ENCODE results near the gene SPSB1. TPM values are rescaled to one million over a fixed set of nuclear protein-coding genes. Genes with fewer than 3 reads are reported as not detected.

SPSB1 gene
- total RNA-seq, 8 experiments from 2014 or later, result 1.3 to 30.4 (median 3.9) TPM

DNA sequence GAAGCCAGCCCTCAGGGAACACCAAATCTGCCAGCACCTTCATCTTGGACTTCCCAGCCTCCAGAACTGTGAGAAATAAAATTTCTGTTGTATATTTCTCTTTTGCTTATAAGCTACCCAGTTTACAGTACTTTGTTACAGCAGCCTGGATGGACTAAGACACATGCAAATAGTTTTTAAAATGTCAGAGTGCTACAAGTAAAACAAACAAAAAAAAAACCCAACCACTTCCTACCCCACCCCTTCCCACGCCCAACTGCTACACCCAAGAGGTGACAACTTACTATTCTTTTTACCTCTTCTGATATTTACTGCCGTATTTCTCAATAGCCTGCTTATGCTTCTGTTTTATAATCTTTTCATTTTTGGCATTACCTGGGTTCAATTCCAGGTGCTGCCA is 8.6 kb upstream of the SPSB1 start:
- H3K4me1 ChIP-seq (replicated peaks in 1 of 2), result peaks cover 0 to 12% of the 10 kb centered on the region in 2 donors
- in situ Hi-C loops (cut with MboI; ENCODE audit: low pct_unique_long_range_greater_than_20kb in 2 of 9, low sequenced_read_pairs in 9 of 9, unreplicated experiment in 9 of 9), result loop anchor here in 2 of 9 experiments (10.0 to 25.0 kb wide), 2 partner anchors 203 to 211 kb away; no protein-coding TSS in a partner anchor
- no peak overlapping the region for H3K27ac ChIP-seq
- H3K4me3 ChIP-seq, result no peak overlapping the region
- no peak for ATAC-seq (replicated peaks in 6 of 8)
- 78 to 100% (median 86%) methylated on average over 1 to 2 of the region's 2 CpGs; no CpG with 5 or more reads in 1 of the 10 experiments for WGBS, 10 experiments

DNA sequence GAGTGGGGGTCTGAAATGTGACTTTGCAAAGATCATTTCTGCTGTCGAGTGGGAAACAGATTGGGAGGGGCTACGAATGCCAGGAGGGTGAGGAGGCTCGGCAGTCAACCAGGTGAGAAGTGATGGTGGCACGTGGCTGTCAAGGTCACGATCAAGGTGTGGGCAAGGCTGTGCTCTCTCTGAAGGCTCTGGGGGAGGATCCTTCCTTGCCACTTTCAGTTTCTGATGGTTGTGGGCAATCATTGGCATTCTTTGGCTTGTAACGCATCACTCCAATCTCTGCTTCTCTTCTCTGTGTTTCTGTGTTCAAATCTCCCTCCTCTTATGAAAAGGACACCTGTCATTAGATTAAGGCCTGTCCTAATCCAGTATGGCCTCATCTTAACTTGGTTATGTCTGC is 6.1 kb upstream of the SPSB1 start:
- in situ Hi-C loops (cut with MboI; ENCODE audit: low pct_unique_long_range_greater_than_20kb in 2 of 9, low sequenced_read_pairs in 9 of 9, unreplicated experiment in 9 of 9), result loop anchor here in 2 of 9 experiments (10.0 to 25.0 kb wide), 2 partner anchors 201 to 208 kb away; no protein-coding TSS in a partner anchor
- no peak overlapping the region for H3K27ac ChIP-seq
- no peak overlapping the region for H3K4me3 ChIP-seq
- peaks cover 12 to 15% of the 10 kb centered on the region in 2 donors for H3K4me1 ChIP-seq (replicated peaks in 1 of 2)
- no peak for ATAC-seq (replicated peaks in 6 of 8)
- 71 to 100% (median 94%) methylated on average over 1 to 6 of the region's 6 CpGs; no CpG with 5 or more reads in 3 of the 10 experiments for WGBS, 10 experiments

DNA sequence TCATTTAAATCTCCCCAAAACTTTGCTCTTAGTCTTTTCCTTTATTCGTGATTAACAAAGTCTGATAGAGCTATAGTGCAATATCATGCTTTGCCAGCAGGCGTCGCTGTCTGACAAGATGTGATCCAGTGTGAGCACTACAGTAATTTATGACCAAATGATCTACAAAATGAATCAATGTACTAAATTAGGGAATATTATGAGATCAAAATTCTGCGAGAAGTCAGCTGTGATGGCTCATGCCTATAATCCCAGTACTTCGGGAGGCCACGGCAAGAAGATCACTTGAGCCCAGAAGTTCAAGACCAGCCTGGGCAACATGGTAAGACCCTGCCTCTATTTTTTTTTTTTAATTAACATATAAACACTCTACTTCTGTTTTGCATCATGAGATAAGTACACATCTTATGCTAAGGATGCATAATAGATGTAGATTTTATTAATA is 3.6 kb upstream of the SPSB1 start:
- H3K4me1 ChIP-seq (replicated peaks in 1 of 2), result peaks cover 13 to 15% of the 10 kb centered on the region in 2 donors
- in situ Hi-C loops (cut with MboI; ENCODE audit: low pct_unique_long_range_greater_than_20kb in 2 of 9, low sequenced_read_pairs in 9 of 9, unreplicated experiment in 9 of 9), result loop anchor here in 2 of 9 experiments (10.0 to 25.0 kb wide), 2 partner anchors 198 to 206 kb away; no protein-coding TSS in a partner anchor
- WGBS, 10 experiments, result 0 to 57% (median 44%) methylated on average over 4 to 6 of the region's 6 CpGs
- no peak overlapping the region for H3K4me3 ChIP-seq
- no peak overlapping the region for H3K27ac ChIP-seq
- no peak for ATAC-seq (replicated peaks in 6 of 8)

DNA sequence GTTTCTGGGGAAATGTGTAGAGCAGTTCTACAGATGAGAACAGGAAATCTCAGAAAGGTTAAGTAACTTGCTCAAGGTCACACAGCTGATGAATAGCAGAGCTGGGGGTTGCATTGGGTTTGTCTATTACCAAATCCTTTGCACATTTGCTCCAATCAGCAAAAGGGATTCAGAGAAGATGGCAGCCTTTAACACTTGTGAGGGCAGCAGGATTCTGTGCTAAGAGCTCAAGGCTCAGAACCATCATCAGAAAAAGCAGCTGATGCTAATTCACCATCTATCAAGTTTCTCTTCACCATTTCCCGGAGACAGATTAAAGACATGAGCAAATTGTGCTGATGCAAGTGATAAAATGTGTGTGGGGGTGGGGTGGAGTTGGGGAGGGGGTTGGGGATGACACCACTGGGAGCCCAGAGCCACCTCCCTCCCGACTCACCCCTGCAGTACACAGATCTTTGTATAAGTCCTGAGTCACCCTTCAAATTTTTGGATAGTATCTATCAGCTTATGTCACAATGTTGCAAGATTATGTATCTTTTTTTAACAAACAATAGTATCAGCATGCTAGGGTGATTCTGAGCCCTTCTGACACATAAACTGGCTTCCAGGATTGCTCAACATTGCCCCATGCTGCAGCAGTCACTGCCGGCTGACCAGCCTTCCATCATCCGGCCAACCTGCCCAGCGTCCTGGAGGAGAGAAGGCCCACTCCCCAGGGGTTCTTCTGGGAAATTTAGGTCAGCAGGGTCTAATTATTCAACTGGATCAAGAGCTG is 2.8 kb upstream of the SPSB1 start:
- in situ Hi-C loops (cut with MboI; ENCODE audit: low pct_unique_long_range_greater_than_20kb in 2 of 9, low sequenced_read_pairs in 9 of 9, unreplicated experiment in 9 of 9), result loop anchor here in 2 of 9 experiments (10.0 to 25.0 kb wide), 2 partner anchors 197 to 205 kb away; no protein-coding TSS in a partner anchor
- H3K4me1 ChIP-seq (replicated peaks in 1 of 2), result peaks cover 16 to 17% of the 10 kb centered on the region in 2 donors
- WGBS, 10 experiments, result 25 to 60% (median 45%) methylated on average over 3 to 4 of the region's 5 CpGs; no CpG with 5 or more reads in 6 of the 10 experiments
- peak; percentile 4 to 74 (median 60) for ATAC-seq (replicated peaks in 6 of 8)
- no peak overlapping the region for H3K4me3 ChIP-seq
- H3K27ac ChIP-seq, result peak overlapping the region; percentile 57 to 65

DNA sequence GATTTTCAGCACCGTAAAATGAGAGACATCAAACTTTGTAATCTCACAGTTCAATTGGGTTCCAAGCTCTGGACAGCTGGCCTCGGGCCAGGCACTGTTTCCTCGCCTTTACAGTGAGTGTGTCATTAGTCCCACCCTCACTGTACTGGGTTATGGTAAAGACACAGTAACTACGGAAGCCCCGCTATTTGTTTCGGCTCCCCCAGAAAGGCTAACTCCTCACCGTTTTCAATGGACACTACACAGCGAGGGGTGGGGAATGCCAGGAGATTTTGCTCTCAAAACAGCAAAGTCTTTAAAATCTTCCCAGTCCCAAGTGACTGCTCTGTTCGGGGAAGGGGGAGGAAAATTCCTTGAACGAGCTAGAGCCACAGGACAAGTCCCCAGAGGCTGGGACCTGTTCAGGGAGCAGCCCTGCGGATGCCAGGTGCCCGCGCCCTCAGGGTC is 757 bp upstream of the SPSB1 start:
- Histone ChIP-seq H3K27ac (peak overlapping the region in 1 of 2 donors; percentile 24), H3K4me1 (replicated peaks in 1 of 2) (peaks cover 22 to 24% of the 10 kb centered on the region in 2 donors), H3K4me3 (peak overlapping the region; percentile 53 to 78 (median 64))
- peak in 2 of 8 experiments; percentile 2 to 4 for ATAC-seq (replicated peaks in 6 of 8)
- 0 to 83% (median 34%) methylated on average over 1 to 12 of the region's 13 CpGs; no CpG with 5 or more reads in 1 of the 10 experiments for WGBS, 10 experiments
- in situ Hi-C loops (cut with MboI; ENCODE audit: low pct_unique_long_range_greater_than_20kb in 2 of 9, low sequenced_read_pairs in 9 of 9, unreplicated experiment in 9 of 9), result loop anchor here in 1 of 9 experiments (25.0 kb wide), 1 partner anchor 195 kb away; no protein-coding TSS in a partner anchor

DNA sequence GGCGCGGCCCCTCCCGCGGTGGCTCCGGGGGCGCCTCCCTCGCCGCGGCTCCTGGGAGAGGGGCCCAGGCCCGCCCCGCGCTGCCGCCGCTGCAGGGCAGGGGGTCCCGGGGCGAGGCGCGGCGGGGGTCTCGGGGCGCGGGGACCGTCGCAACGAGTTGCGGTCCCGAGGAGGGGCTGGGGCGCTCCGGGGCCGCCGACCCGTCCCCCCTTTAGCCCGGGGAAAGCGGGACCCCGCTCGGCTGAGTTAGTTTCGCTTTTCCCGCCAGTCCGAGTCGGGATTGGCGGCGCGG is 493 bp downstream of the SPSB1 start:
- ATAC-seq (replicated peaks in 6 of 8), result no peak
- WGBS, 10 experiments, result no CpG with 5 or more reads among the region's 43 CpGs
- in situ Hi-C loops (cut with MboI; ENCODE audit: low pct_unique_long_range_greater_than_20kb in 2 of 9, low sequenced_read_pairs in 9 of 9, unreplicated experiment in 9 of 9), result loop anchor here in 1 of 9 experiments (25.0 kb wide), 1 partner anchor 194 kb away; no protein-coding TSS in a partner anchor
- peaks cover 22 to 24% of the 10 kb centered on the region in 2 donors for H3K4me1 ChIP-seq (replicated peaks in 1 of 2)
- H3K27ac ChIP-seq, result peak overlapping the region in 1 of 2 donors; percentile 18
- H3K4me3 ChIP-seq, result peak overlapping the region; percentile 53 to 78 (median 64)

DNA sequence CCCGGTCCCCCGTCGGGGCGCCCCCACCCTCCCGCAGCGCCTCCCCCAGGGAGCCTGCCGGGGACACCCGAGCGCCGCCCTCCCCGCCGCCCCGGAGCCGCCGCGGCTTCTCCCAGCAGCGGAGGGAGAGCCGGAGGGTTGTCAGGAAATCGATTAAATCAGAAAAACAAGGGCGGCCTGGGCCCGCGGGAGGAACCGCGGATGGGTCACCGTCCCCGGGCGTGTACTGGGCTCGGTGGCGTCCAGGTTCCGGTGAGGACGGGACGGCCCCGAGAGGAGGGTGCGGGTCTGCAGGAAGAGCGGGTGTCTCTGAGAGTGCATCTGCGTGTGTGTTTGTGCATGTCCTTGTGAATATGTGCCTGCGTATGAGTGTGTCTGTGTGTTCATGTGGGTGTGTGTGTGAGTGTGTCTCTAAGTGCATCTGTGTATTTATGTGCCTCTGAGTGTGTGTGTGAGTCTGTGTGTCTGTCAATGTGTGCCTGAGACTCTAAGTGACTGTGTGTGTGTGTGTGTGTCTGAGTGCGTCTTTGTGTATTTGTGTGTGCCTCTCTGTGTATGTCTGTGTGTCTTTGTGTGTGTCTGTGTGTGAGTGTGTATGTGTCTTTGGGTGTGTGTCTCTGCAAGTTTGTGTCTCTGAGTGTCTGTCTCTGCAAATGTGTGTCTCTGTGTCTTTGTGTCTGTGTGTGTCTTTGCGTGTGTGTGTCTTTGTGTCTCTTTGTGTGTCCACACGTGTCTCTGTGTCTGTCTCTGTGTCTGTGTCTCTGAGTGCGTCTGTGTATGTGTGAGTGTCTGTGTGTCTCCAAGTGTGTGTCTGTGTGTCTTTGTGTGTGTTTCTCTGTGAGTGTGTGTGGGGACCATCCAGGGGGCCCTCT is 1.1 kb downstream of the SPSB1 start:
- Histone ChIP-seq H3K4me3 (peak overlapping the region; percentile 53 to 78 (median 64)), H3K27ac (peak overlapping the region in 1 of 2 donors; percentile 18), H3K4me1 (replicated peaks in 1 of 2) (peaks cover 22 to 24% of the 10 kb centered on the region in 2 donors)
- ATAC-seq (replicated peaks in 6 of 8), result peak in 7 of 8 experiments; percentile 1 to 15 (median 5)
- in situ Hi-C loops (cut with MboI; ENCODE audit: low pct_unique_long_range_greater_than_20kb in 2 of 9, low sequenced_read_pairs in 9 of 9, unreplicated experiment in 9 of 9), result loop anchor here in 1 of 9 experiments (25.0 kb wide), 1 partner anchor 194 kb away; no protein-coding TSS in a partner anchor
- WGBS, 10 experiments, result 0 to 100% (median 7%) methylated on average over 1 to 20 of the region's 41 CpGs; no CpG with 5 or more reads in 3 of the 10 experiments

DNA sequence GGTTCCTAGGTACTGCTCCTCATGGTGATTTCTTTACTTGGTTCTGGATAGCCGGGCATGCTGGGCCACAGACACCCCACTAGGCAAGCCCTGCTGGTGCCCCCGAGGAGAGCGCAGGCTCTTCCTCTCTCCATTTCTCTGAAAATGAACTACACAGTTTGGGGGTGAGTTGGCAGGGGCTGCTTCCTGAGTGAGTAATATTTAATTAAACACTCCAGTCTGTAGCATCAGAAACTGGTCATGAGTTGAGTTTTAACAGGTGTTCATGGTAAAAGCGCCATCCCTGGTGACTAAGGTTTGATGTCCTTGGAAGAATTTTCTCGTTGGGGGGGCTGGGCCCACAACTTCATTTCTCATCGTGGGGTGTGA is 1.7 kb downstream of the SPSB1 start:
- Histone ChIP-seq H3K27ac (no peak overlapping the region), H3K4me3 (peak overlapping the region in 4 of 5 donors; percentile 53 to 78 (median 66)), H3K4me1 (replicated peaks in 1 of 2) (peaks cover 22 to 24% of the 10 kb centered on the region in 2 donors)
- WGBS, 10 experiments, result 0 to 80% (median 68%) methylated on average over 1 to 5 of the region's 6 CpGs; no CpG with 5 or more reads in 3 of the 10 experiments
- in situ Hi-C loops (cut with MboI; ENCODE audit: low pct_unique_long_range_greater_than_20kb in 2 of 9, low sequenced_read_pairs in 9 of 9, unreplicated experiment in 9 of 9), result loop anchor here in 1 of 9 experiments (25.0 kb wide), 1 partner anchor 193 kb away; no protein-coding TSS in a partner anchor
- no peak for ATAC-seq (replicated peaks in 6 of 8)

DNA sequence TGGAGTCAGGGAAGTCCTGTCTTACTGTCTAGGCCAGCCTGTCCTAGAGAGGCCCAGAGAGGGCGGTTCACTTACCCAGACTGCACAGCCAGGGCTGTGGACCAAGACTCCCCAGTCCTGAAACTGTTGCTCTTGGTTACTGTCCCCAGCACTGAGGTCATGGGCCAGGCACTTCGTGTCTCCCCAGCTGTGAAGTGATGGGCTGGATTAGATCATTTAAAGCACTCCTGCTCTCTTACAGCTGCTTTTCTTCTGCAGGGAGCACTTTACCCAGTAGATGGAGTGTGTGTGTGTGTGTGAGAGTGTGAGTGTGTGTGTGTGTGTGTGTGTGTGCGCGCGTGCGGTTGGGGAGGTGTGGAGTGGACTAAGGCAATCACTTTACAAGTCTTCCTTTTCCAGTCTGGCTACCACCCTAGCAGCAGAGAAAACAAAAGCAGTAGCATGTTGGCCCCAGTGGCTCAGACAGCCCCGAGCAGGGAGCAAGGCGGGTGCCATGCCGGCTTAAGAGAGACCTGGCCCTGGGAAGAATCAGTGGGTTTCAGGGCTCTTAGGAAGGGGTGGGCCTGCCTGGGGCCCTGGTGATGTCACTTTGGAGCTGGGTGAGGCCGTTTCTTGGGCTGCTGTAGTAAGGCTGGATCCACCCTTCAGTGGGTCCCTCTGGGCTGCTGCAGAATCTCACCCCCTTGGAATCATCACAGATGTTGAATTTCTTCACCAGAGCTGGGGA is 2.4 kb downstream of the SPSB1 start:
- ATAC-seq (replicated peaks in 6 of 8), result peak in 7 of 8 experiments; percentile 5 to 47 (median 15)
- WGBS, 10 experiments, result 0 to 84% (median 47%) methylated on average over 1 to 7 of the region's 10 CpGs; no CpG with 5 or more reads in 5 of the 10 experiments
- peak overlapping the region in 2 of 5 donors; percentile 69 to 78 for H3K4me3 ChIP-seq
- in situ Hi-C loops (cut with MboI; ENCODE audit: low pct_unique_long_range_greater_than_20kb in 2 of 9, low sequenced_read_pairs in 9 of 9, unreplicated experiment in 9 of 9), result loop anchor here in 1 of 9 experiments (25.0 kb wide), 1 partner anchor 192 kb away; no protein-coding TSS in a partner anchor
- no peak overlapping the region for H3K27ac ChIP-seq
- H3K4me1 ChIP-seq (replicated peaks in 1 of 2), result peaks cover 15 to 18% of the 10 kb centered on the region in 2 donors

DNA sequence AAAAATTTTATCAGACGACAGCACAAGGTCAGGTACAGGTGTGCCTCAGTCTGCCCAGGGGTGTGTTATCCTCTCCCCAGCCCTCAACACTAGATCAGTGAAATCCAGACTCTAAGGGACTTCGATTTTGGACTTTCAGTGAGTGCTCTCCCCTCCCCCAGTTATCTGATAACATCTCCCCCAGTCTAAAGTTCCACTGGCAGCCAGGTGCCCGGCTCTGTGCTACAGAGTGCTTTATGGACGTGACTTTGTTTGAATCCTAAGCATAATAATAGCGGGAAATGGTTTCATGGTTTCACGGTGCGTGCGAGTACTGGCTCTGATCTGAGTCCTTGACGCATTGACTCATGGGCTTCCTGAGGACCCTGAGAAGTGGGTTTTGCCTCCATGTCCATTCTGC is 3.2 kb downstream of the SPSB1 start:
- in situ Hi-C loops (cut with MboI; ENCODE audit: low pct_unique_long_range_greater_than_20kb in 2 of 9, low sequenced_read_pairs in 9 of 9, unreplicated experiment in 9 of 9), result loop anchor here in 1 of 9 experiments (25.0 kb wide), 1 partner anchor 191 kb away; no protein-coding TSS in a partner anchor
- no peak overlapping the region for H3K27ac ChIP-seq
- H3K4me3 ChIP-seq, result no peak overlapping the region
- H3K4me1 ChIP-seq (replicated peaks in 1 of 2), result peaks cover 10 to 13% of the 10 kb centered on the region in 2 donors
- no peak for ATAC-seq (replicated peaks in 6 of 8)
- 60 to 95% (median 76%) methylated on average over 4 to 9 of the region's 9 CpGs; no CpG with 5 or more reads in 5 of the 10 experiments for WGBS, 10 experiments

DNA sequence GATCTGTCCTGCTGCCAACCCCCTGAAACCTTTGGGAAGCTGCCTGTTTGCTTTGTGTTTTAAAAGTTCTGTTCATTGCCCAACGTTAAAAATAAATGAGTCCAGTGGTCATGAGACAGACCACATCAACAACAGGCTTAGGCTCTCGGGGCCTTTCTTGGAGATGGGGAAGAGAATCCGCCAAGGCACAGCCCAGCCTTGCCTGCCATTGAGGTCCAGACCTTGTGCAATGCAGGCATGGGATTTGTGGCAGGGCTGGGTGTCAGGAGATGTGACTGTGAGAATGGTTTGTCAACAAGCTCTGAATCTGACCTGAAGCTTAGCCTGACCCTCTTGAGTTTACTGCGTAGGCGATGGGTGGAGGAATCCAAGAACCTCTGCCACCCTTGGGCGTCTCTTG is 4.2 kb downstream of the SPSB1 start:
- Histone ChIP-seq H3K27ac (no peak overlapping the region), H3K4me3 (no peak overlapping the region), H3K4me1 (replicated peaks in 1 of 2) (peaks cover 10 to 13% of the 10 kb centered on the region in 2 donors)
- WGBS, 10 experiments, result 81 to 100% (median 93%) methylated on average over 4 to 6 of the region's 6 CpGs; no CpG with 5 or more reads in 5 of the 10 experiments
- no peak for ATAC-seq (replicated peaks in 6 of 8)
- in situ Hi-C loops (cut with MboI; ENCODE audit: low pct_unique_long_range_greater_than_20kb in 2 of 9, low sequenced_read_pairs in 9 of 9, unreplicated experiment in 9 of 9), result loop anchor here in 1 of 9 experiments (25.0 kb wide), 1 partner anchor 190 kb away; no protein-coding TSS in a partner anchor

All from motor neuron (in vitro differentiated cells).